Keratinocyte (primary cell): ENCODE results near the gene PRKN. TPM values are rescaled to one million over a fixed set of nuclear protein-coding genes. Genes with fewer than 3 reads are reported as not detected.

Experiments used
- DNase-seq: peaks from one replicate; pipeline ENCODE4 v3.0.0-alpha.2; 2011; ENCODE audit warnings: low read depth, missing footprints, low spot score
- FAIRE-seq: peaks from 2 replicates; lab custom pipeline; 2011; peaks lifted over from hg19 to GRCh38; lab: Jason Lieb, UNC
- H2AFZ ChIP-seq: 2 replicates; pipeline ENCODE4 v1.6.0; 2012; ENCODE audit warnings: low read length, control low read depth, inconsistent platforms; ENCODE audit not compliant: control insufficient read depth
- H3K27ac ChIP-seq: 2 replicates; pipeline ENCODE4 v1.5.1; 2011; ENCODE audit warnings: low read length; ENCODE audit not compliant: control insufficient read depth, insufficient read depth
- H3K27me3 ChIP-seq: 3 replicates; pipeline ENCODE4 v1.6.0; 2011; ENCODE audit warnings: low read length; ENCODE audit not compliant: control insufficient read depth, insufficient read depth; ENCODE audit errors: extremely low read depth
- H3K36me3 ChIP-seq, 2 experiments: 2 replicates in 1 of 2; 3 replicates in 1 of 2; pipeline ENCODE4 v1.5.1; 2011; ENCODE audit warnings: low read length in 2 of 2, mild to moderate bottlenecking in 1 of 2; ENCODE audit not compliant: control insufficient read depth in 2 of 2, insufficient read depth in 2 of 2; ENCODE audit errors: extremely low read depth in 1 of 2
- H3K4me1 ChIP-seq: 3 replicates; pipeline ENCODE4 v1.5.1; 2011; ENCODE audit warnings: low read length; ENCODE audit not compliant: control insufficient read depth, insufficient read depth; ENCODE audit errors: extremely low read depth
- H3K4me2 ChIP-seq: 3 replicates; pipeline ENCODE4 v1.6.0; 2011; ENCODE audit warnings: low read depth, low read length; ENCODE audit not compliant: control insufficient read depth, insufficient read depth; ENCODE audit errors: extremely low read depth
- H3K4me3 ChIP-seq, 3 experiments: fragments of 200-600 bp in 1 of 3; sonication (generic) in 1 of 3; 2 replicates in 2 of 3; 3 replicates in 1 of 3; pipeline ENCODE4 v1.5.1; 2011 to 2016; ENCODE audit warnings: low read length in 3 of 3, mild to moderate bottlenecking in 3 of 3, control low read depth in 2 of 3, inconsistent platforms in 1 of 3, low read depth in 1 of 3, mixed read lengths in 1 of 3, mixed run types in 1 of 3, moderate library complexity in 1 of 3; ENCODE audit not compliant: control insufficient read depth in 2 of 3, insufficient read depth in 2 of 3; ENCODE audit errors: extremely low read depth in 1 of 3
- H3K79me2 ChIP-seq: 2 replicates; pipeline ENCODE4 v1.6.0; 2012; ENCODE audit warnings: low read length; ENCODE audit not compliant: control insufficient read depth, insufficient read depth
- H3K9ac ChIP-seq: 3 replicates; pipeline ENCODE4 v1.6.0; 2011; ENCODE audit warnings: low read length; ENCODE audit not compliant: control insufficient read depth, insufficient read depth; ENCODE audit errors: extremely low read depth
- H3K9me1 ChIP-seq: 3 replicates; pipeline ENCODE4 v1.6.0; 2011; ENCODE audit warnings: low read length; ENCODE audit not compliant: control insufficient read depth, insufficient read depth; ENCODE audit errors: extremely low read depth
- H3K9me3 ChIP-seq: 2 replicates; pipeline ENCODE4 v1.5.1; 2012; ENCODE audit warnings: low read depth, low read length; ENCODE audit not compliant: control insufficient read depth
- H4K20me1 ChIP-seq: 3 replicates; pipeline ENCODE4 v1.6.0; 2011; ENCODE audit warnings: low read length; ENCODE audit not compliant: control insufficient read depth, insufficient read depth; ENCODE audit errors: extremely low read depth
- CTCF ChIP-seq, 3 experiments: IDR thresholded peaks in 1 of 3; conservative IDR thresholded peaks in 1 of 3; optimal IDR thresholded peaks in 1 of 3; 2 replicates in 2 of 3; 3 replicates in 1 of 3; pipeline versions ENCODE3 to v1.5.1; 2011; ENCODE audit warnings: low read length in 3 of 3, mild to moderate bottlenecking in 3 of 3, moderate library complexity in 2 of 3, control low read depth in 1 of 3, inconsistent platforms in 1 of 3; ENCODE audit not compliant: insufficient read depth in 2 of 3; ENCODE audit errors: extremely low read depth in 1 of 3
- EZH2 ChIP-seq: IDR thresholded peaks from one replicate; pipeline ENCODE4 v1.6.1; 2012; ENCODE audit warnings: inconsistent platforms, mild to moderate bottlenecking, low read length, moderate library complexity
- dilution Hi-C: fragments of 300-500 bp; cut with MboI; formaldehyde crosslinking; loops from one replicate; pipeline ENCODE4 v1.7.0; 2020; ENCODE audit warnings: low sequenced_read_pairs; ENCODE audit not compliant: extremely low pct_ligation_motif_present
- polyA plus RNA-seq, 5 experiments: library from polyadenylated mRNA; depleted of rRNA in 3 of 5; stranded (reverse) in 3 of 5; stranded (forward) in 1 of 5; unstranded in 1 of 5; fragments of >200 nt; gene quantifications; 1 replicate in 1 of 5; 2 replicates in 3 of 5; 3 replicates in 1 of 5; pipeline versions ENCODE4 v1.2.1 to v1.2.3, GENCODE V29; 2011 to 2012; ENCODE audit warnings: missing spikeins in 2 of 5, low read depth in 1 of 5, low replicate concordance in 1 of 5

The PRKN gene
- polyA plus RNA-seq, 1 donor (not counting 4 experiments of a cell fraction or from before 2014, with no cell fraction given), result 0.67 TPM

GRCh38 chr6:162211022-162211421 is 516.5 kb downstream of the PRKN start:
- DNase-seq, result no peak
- TF ChIP-seq EZH2, result no peak
- TF ChIP-seq CTCF (optimal IDR thresholded peaks at IDR 0.05 in 1 of 3, IDR thresholded peaks at IDR 0.05 in 1 of 3, conservative IDR thresholded peaks at IDR 0.05 in 1 of 3; ENCODE audit: extremely low read depth in 1 of 3, insufficient read depth in 2 of 3, low read length in 3 of 3), result no peak
- no peaks in the 10 kb centered on the region for H3K4me1 ChIP-seq
- H2AFZ ChIP-seq, result no peak overlapping the region
- H3K79me2 ChIP-seq, result no peaks in the 10 kb centered on the region
- no peak overlapping the region for H3K4me3 ChIP-seq
- no peaks in the 10 kb centered on the region for H3K9me1 ChIP-seq
- H3K36me3 ChIP-seq, result no peaks in the 10 kb centered on the region
- no peak for FAIRE-seq
- H3K27ac ChIP-seq, result no peak overlapping the region
- H3K4me2 ChIP-seq, result no peak overlapping the region
- no peak overlapping the region for H3K9ac ChIP-seq
- no peaks in the 10 kb centered on the region for H3K9me3 ChIP-seq
- no peaks in the 10 kb centered on the region for H4K20me1 ChIP-seq
- no peaks in the 10 kb centered on the region for H3K27me3 ChIP-seq
- dilution Hi-C loops, result no loop called here

GRCh38 chr6:162203287-162203686 is 524.3 kb downstream of the PRKN start:
- no peaks in the 10 kb centered on the region for H3K9me1 ChIP-seq
- no peak overlapping the region for H3K27ac ChIP-seq
- H3K4me1 ChIP-seq, result no peaks in the 10 kb centered on the region
- no peaks in the 10 kb centered on the region for H4K20me1 ChIP-seq
- H2AFZ ChIP-seq, result no peak overlapping the region
- DNase-seq (no peak), FAIRE-seq (no peak)
- TF ChIP-seq EZH2 (no peak), CTCF (optimal IDR thresholded peaks at IDR 0.05 in 1 of 3, IDR thresholded peaks at IDR 0.05 in 1 of 3, conservative IDR thresholded peaks at IDR 0.05 in 1 of 3; ENCODE audit: extremely low read depth in 1 of 3, insufficient read depth in 2 of 3, low read length in 3 of 3) (no peak)
- no peak overlapping the region for H3K4me3 ChIP-seq
- no peaks in the 10 kb centered on the region for H3K79me2 ChIP-seq
- H3K27me3 ChIP-seq, result no peaks in the 10 kb centered on the region
- H3K36me3 ChIP-seq, result no peaks in the 10 kb centered on the region
- no peaks in the 10 kb centered on the region for H3K9me3 ChIP-seq
- dilution Hi-C loops, result no loop called here
- H3K4me2 ChIP-seq, result no peak overlapping the region
- no peak overlapping the region for H3K9ac ChIP-seq
